HG03354 (cell line): ENCODE measurements around the gene DIAPH2.
"Not testable (repeated sequence)": the region's sequence is repeated elsewhere in the genome, so short reads cannot be mapped to it uniquely, and the experiment has no call there.

Experiments
- ATAC-seq: cut with Tn5 transposase; IDR thresholded peaks from one replicate; pipeline ENCODE4 v1.9.1; 2021; ENCODE audit warnings: mild to moderate bottlenecking; ENCODE audit not compliant: unreplicated experiment, poor library complexity, severe bottlenecking

DIAPH2 gene

GRCh38 chrX:97400492-97400891 is 715.9 kb downstream of the DIAPH2 start:
- ATAC-seq = no peak

GRCh38 chrX:97401154-97401553 is 716.5 kb downstream of the DIAPH2 start:
- ATAC-seq = peak; percentile 70

- ATAC-seq = peak; percentile 23
Observed at GRCh38 chrX:97401586-97402136, 717.0 kb downstream of the DIAPH2 start.

GRCh38 chrX:97402333-97402732 is 717.7 kb downstream of the DIAPH2 start:
- ATAC-seq = no peak

GRCh38 chrX:97402903-97403302 is 718.3 kb downstream of the DIAPH2 start:
- no peak for ATAC-seq

- no peak for ATAC-seq
Observed at GRCh38 chrX:97405031-97405660, 720.5 kb downstream of the DIAPH2 start.

GRCh38 chrX:97409632-97410415 is 725.2 kb downstream of the DIAPH2 start:
- not testable (repeated sequence) for ATAC-seq

- ATAC-seq = no peak
Observed at GRCh38 chrX:97416461-97416860, 731.8 kb downstream of the DIAPH2 start.

- ATAC-seq = no peak
Observed at GRCh38 chrX:97429101-97429500, 744.5 kb downstream of the DIAPH2 start.

- ATAC-seq = no peak
Observed at GRCh38 chrX:97431281-97431680, 746.6 kb downstream of the DIAPH2 start.

GRCh38 chrX:97446298-97446882 is 761.7 kb downstream of the DIAPH2 start:
- ATAC-seq = no peak

GRCh38 chrX:97447306-97447705 is 762.7 kb downstream of the DIAPH2 start:
- no peak for ATAC-seq

GRCh38 chrX:97452283-97452682 is 767.6 kb downstream of the DIAPH2 start:
- no peak for ATAC-seq

- ATAC-seq = no peak
Observed at GRCh38 chrX:97461763-97462162, 777.1 kb downstream of the DIAPH2 start.

GRCh38 chrX:97471071-97471470 is 786.4 kb downstream of the DIAPH2 start:
- ATAC-seq = no peak

GRCh38 chrX:97474933-97475332 is 790.3 kb downstream of the DIAPH2 start:
- no peak for ATAC-seq

GRCh38 chrX:97479106-97479890 is 794.7 kb downstream of the DIAPH2 start:
- no peak for ATAC-seq

GRCh38 chrX:97481228-97481627 is 796.6 kb downstream of the DIAPH2 start:
- ATAC-seq = no peak

GRCh38 chrX:97482666-97483300 is 798.1 kb downstream of the DIAPH2 start:
- ATAC-seq = no peak
